Fibroblast of the aortic adventitia (primary cell): ENCODE data around the gene GNA12. TPM values are rescaled to one million over a fixed set of nuclear protein-coding genes. Genes with fewer than 3 reads are reported as not detected.

Experiments used
- DNase-seq: peaks from one replicate; pipeline ENCODE4 v3.0.0-alpha.2; 2010; ENCODE audit warnings: low read depth
- H3K4me3 ChIP-seq: 2 replicates; pipeline ENCODE4 v1.5.1; 2011; ENCODE audit warnings: low read depth, mild to moderate bottlenecking, control low read depth, low read length, moderate library complexity
- total RNA-seq: library from RNA; depleted of rRNA; stranded (reverse); fragments of >200 nt; gene quantifications from 2 replicates; pipeline ENCODE4 v1.2.3, GENCODE V29; 2012; ENCODE audit warnings: low replicate concordance
- TF ChIP-seq, protein P1 (sequence below): IDR thresholded peaks from 2 replicates; pipeline ENCODE4 v1.5.1; 2011; ENCODE audit warnings: mild to moderate bottlenecking, low read length, control low read depth, inconsistent platforms; ENCODE audit not compliant: insufficient read depth

Gene GNA12
- total RNA-seq, 1 donor = 16.2 TPM

DNA sequence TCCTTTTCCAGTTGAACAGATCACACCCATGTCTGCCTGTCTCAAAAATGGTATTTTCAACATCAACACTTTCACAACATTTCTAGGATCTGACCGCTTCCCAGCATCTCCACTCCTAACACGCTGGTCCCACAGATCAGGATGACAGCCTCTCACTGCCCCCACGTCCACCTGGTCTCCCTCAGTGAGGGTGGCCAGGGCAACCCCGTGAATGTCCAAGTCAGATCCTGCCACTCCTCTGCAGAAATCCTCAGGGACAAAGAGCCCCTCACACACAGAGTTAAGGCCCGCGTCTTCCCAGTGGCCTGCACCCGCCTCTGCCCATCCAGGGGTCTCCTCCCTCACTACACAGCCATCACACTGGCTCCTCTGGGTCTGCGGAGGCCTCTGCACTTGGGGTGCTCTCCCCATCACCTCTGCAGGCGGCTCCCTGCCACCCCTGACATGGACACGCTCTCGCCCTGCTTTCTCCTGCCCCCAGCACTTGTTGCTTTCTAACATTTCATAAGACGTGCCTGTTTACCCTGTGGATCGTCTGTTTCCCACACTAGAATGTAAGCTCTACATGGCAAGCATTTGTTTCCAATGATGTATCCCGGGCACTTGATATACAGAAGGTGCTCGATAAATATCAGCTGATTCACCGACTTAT is 20.0 kb downstream of the GNA12 start:
- no peak overlapping the region for H3K4me3 ChIP-seq
- TF ChIP-seq, protein P1, sequence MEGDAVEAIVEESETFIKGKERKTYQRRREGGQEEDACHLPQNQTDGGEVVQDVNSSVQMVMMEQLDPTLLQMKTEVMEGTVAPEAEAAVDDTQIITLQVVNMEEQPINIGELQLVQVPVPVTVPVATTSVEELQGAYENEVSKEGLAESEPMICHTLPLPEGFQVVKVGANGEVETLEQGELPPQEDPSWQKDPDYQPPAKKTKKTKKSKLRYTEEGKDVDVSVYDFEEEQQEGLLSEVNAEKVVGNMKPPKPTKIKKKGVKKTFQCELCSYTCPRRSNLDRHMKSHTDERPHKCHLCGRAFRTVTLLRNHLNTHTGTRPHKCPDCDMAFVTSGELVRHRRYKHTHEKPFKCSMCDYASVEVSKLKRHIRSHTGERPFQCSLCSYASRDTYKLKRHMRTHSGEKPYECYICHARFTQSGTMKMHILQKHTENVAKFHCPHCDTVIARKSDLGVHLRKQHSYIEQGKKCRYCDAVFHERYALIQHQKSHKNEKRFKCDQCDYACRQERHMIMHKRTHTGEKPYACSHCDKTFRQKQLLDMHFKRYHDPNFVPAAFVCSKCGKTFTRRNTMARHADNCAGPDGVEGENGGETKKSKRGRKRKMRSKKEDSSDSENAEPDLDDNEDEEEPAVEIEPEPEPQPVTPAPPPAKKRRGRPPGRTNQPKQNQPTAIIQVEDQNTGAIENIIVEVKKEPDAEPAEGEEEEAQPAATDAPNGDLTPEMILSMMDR = no peak
- no peak for DNase-seq

DNA sequence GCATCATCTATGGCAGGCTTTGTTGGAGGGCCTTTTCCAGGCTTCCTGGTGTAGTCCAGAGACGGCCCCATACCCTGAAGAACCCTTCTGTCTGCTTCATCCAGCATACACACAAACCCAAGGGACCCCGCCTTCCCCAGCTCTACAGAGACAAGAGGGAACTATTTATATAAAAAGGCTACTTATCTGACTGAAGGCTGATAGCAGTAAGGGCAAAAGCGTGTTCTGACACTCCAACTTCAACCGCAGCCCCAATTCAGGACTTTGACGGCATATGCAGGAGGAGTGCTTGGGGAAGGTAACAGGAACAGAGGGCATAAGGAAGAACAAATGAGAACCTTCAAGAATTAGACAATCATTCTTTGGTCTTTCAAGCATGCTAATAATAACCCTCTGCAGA is 21.0 kb downstream of the GNA12 start:
- peak; percentile 24 for DNase-seq
- TF ChIP-seq, protein P1 = no peak
- no peak overlapping the region for H3K4me3 ChIP-seq

DNA sequence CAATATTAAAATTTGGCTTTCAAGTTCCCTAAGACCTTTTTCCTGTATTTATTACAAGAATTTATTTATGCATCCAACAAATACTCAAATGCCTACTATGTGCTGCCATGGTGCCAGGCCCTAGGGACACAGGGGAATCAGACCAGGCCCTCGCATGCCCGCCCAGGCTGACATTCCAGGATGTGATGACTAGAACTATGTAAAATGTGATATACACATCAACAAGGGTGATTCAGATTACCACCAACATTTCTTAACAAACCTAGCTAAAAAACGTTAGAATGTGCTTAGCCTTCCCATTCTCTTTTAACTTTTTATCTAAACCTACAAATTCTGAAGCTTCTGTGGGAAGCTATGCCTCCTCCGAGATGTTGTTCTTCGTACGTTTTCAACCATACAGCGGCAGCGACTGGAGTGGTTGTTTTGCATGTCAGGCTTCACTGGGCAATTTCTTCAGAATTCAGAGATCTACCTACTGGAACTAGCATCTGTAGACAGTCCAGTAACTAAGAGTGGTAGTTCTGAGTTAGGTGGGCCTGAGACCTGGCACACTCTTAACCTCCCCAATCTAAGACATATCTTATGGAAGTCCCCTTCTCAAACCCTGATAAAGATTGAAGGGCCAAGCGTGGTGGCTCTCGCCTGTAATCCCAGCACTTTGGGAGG is 22.1 kb downstream of the GNA12 start:
- TF ChIP-seq, protein P1 = no peak
- peak; percentile 87 for DNase-seq
- H3K4me3 ChIP-seq = no peak overlapping the region

DNA sequence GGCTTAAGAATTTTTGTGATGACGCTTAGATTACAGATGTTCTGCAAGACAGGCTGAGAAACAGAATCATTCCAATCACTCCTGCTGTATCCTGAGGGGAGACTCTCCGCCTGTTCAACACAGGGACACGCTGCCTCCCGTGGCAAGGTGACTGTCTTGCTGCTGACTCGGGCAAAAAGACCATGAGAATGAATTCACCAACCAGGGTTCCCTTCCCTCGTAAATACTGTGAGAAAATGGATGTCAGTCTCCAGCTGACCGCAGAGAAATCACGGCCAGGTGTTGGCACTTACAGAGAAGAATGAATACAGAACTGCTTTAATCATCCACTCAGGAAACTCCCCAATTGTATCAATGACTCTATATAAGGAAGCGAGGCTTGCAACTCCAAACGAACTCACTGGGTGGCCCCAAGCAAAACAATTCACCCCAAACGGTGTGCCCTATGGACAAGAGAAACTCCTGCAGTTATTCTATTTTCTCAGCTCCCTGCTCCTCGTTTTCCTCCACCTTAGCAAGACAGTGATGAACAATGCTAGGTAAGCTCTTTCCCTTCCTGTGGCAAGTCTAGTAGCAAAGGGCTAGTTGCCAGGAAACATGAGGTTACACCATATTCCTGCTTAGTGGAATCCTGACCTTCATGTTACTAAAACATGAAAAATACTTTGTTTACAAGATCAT is 22.8 kb downstream of the GNA12 start:
- no peak overlapping the region for H3K4me3 ChIP-seq
- TF ChIP-seq, protein P1 = no peak
- peak; percentile 85 for DNase-seq

DNA sequence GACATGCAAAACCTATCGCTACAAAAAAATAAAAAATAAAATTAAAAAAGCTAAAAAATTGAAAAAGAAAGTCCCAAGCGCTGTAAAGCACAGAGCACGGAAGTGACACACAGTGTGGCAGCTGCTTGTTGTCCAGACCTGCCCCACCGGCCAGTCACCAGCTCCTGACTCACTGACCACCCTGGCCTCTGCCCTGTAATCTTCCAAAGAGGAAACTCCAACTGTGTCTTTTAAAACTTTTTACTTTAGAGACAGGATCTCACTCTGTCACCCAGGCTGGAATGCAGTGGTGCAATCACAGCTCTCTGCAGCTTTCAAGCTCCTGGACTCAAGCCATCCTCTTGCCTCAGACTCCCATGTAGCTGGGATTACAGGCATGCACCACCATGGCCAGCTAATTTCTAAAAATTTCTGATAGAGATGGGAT is 23.6 kb downstream of the GNA12 start:
- TF ChIP-seq, protein P1 = no peak
- no peak overlapping the region for H3K4me3 ChIP-seq
- peak; percentile 98 for DNase-seq

DNA sequence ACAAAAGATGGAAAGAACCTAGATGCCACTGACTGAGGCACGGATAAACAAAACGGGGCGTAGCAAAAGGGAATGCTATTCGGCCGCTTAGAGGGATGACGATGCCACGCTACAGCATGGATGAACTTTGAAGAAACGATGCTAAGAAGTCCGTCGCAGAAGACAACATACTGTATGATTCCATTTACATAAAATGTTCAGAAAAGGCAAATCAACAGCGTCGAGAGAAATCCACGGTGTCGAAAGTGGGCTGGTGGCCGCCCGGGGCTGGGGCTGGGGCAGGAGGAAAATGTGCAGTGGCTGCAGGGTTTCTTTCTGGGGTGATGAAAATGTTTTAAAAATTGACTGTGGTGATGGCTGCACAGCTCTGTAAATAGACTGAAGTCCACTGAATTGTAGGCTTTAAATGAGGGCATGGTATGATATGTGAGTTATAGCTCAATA is 24.1 kb downstream of the GNA12 start:
- no peak for DNase-seq
- H3K4me3 ChIP-seq = no peak overlapping the region
- TF ChIP-seq, protein P1 = no peak
